HEK293 (cell line): Measurements from ENCODE around the gene VWC2L.

ENCODE experiments used
- CTCF ChIA-PET: fragments of 350-600 bp; formaldehyde crosslinking; extraction: SDS; loops from one replicate; lab custom pipeline; 2021; ENCODE audit warnings: antibody characterized with exemption; lab: Yijun Ruan, JAX
- POLR2A ChIA-PET: fragments of 300-600 bp; formaldehyde crosslinking; extraction: SDS; loops from one replicate; lab custom pipeline; 2020; ENCODE audit warnings: antibody characterized with exemption, inconsistent platforms; lab: Yijun Ruan, JAX
- H3K27ac ChIP-seq: fragments of 200-500 bp; sonication (Bioruptor generic); 2 replicates; pipeline ENCODE4 v1.5.1; 2014; ENCODE audit warnings: low read depth, low read length, control low read depth, inconsistent platforms; ENCODE audit errors: extremely low read depth
- H3K36me3 ChIP-seq, 2 experiments: fragments of 200-500 bp in 1 of 2; sonication (Bioruptor generic) in 1 of 2; 1 replicate in 1 of 2; 2 replicates in 1 of 2; pipeline ENCODE4 v1.5.1; 2014 to 2017; ENCODE audit warnings: inconsistent platforms in 2 of 2, low read length in 2 of 2; ENCODE audit not compliant: control insufficient read depth in 2 of 2, insufficient read depth in 1 of 2
- H3K4me1 ChIP-seq: fragments of 200-500 bp; sonication (Bioruptor generic); 2 replicates; pipeline ENCODE4 v1.5.1; 2014; ENCODE audit warnings: mild to moderate bottlenecking, low read length, inconsistent platforms; ENCODE audit not compliant: control insufficient read depth, insufficient read depth
- H3K4me3 ChIP-seq: 2 replicates; pipeline ENCODE4 v1.5.1; 2011; ENCODE audit warnings: low read depth, mild to moderate bottlenecking, control low read depth, low read length, moderate library complexity
- H3K9me3 ChIP-seq: fragments of 200-500 bp; sonication (Bioruptor generic); 2 replicates; pipeline ENCODE4 v1.5.1; 2014; ENCODE audit warnings: low read depth, low read length, inconsistent platforms; ENCODE audit not compliant: control insufficient read depth, insufficient read depth
- FEZF1 ChIP-seq: fragments of 450-650 bp; formaldehyde crosslinking; IDR thresholded peaks from 2 replicates; pipeline ENCODE4 v1.5.1; 2016; ENCODE audit warnings: missing biosample characterization, missing genetic modification characterization
- GFI1B ChIP-seq: fragments of 450-650 bp; formaldehyde crosslinking; IDR thresholded peaks from 2 replicates; pipeline ENCODE4 v1.5.1; 2016; ENCODE audit warnings: missing biosample characterization, missing genetic modification characterization
- GLIS1 ChIP-seq: fragments of 450-650 bp; formaldehyde crosslinking; IDR thresholded peaks from 2 replicates; pipeline ENCODE4 v1.5.1; 2016; ENCODE audit warnings: missing biosample characterization, missing genetic modification characterization
- PRDM1 ChIP-seq: fragments of 450-650 bp; formaldehyde crosslinking; IDR thresholded peaks from 2 replicates; pipeline ENCODE4; 2016; ENCODE audit warnings: missing biosample characterization, missing genetic modification characterization
- PRDM10 ChIP-seq: fragments of 450-650 bp; formaldehyde crosslinking; IDR thresholded peaks from 2 replicates; pipeline ENCODE4 v1.5.1; 2016; ENCODE audit warnings: missing biosample characterization, missing genetic modification characterization
- RBAK ChIP-seq: fragments of 450-650 bp; formaldehyde crosslinking; IDR thresholded peaks from 2 replicates; pipeline ENCODE4 v1.5.1; 2016; ENCODE audit warnings: missing biosample characterization, missing genetic modification characterization
- SETDB1 ChIP-seq: IDR thresholded peaks from one replicate; pipeline ENCODE4 v1.6.1; 2017; ENCODE audit warnings: mild to moderate bottlenecking, low read length, moderate library complexity, mixed read lengths; ENCODE audit not compliant: insufficient read length
- TRIM28 ChIP-seq: IDR thresholded peaks from 2 replicates; pipeline ENCODE4 v1.6.1; 2011; ENCODE audit warnings: low read length, control low read depth, borderline replicate concordance
- ZBTB21 ChIP-seq: fragments of 450-650 bp; formaldehyde crosslinking; IDR thresholded peaks from 2 replicates; pipeline ENCODE4 v1.5.1; 2017; ENCODE audit warnings: missing biosample characterization, missing genetic modification characterization
- ZIC2 ChIP-seq: fragments of 450-650 bp; formaldehyde crosslinking; IDR thresholded peaks from 2 replicates; pipeline ENCODE4 v1.5.1; 2016; ENCODE audit warnings: missing biosample characterization, missing genetic modification characterization
- ZNF175 ChIP-seq: fragments of 450-650 bp; formaldehyde crosslinking; IDR thresholded peaks from 2 replicates; pipeline ENCODE4 v1.5.1; 2016; ENCODE audit warnings: missing biosample characterization, missing genetic modification characterization
- ZNF211 ChIP-seq: fragments of 450-650 bp; formaldehyde crosslinking; IDR thresholded peaks from 2 replicates; pipeline ENCODE4 v1.5.1; 2016; ENCODE audit warnings: low read depth, missing biosample characterization, missing genetic modification characterization
- ZNF221 ChIP-seq: fragments of 450-650 bp; formaldehyde crosslinking; IDR thresholded peaks from 2 replicates; pipeline ENCODE4 v1.5.1; 2017; ENCODE audit warnings: missing biosample characterization, missing genetic modification characterization, borderline replicate concordance
- ZNF292 ChIP-seq: fragments of 450-650 bp; formaldehyde crosslinking; IDR thresholded peaks from 2 replicates; pipeline ENCODE4 v1.5.1; 2016; ENCODE audit warnings: low read depth, missing biosample characterization, missing genetic modification characterization, borderline replicate concordance
- ZNF366 ChIP-seq: fragments of 450-650 bp; formaldehyde crosslinking; conservative IDR thresholded peaks from 2 replicates; pipeline ENCODE4 v1.5.1; 2016; ENCODE audit warnings: missing biosample characterization, missing genetic modification characterization
- ZNF391 ChIP-seq: fragments of 450-650 bp; formaldehyde crosslinking; IDR thresholded peaks from 2 replicates; pipeline ENCODE4 v1.5.1; 2016; ENCODE audit warnings: low read depth, missing biosample characterization, missing genetic modification characterization, borderline replicate concordance
- ZNF785 ChIP-seq: fragments of 450-650 bp; formaldehyde crosslinking; IDR thresholded peaks from 2 replicates; pipeline ENCODE4 v1.5.1; 2016; ENCODE audit warnings: missing biosample characterization, missing genetic modification characterization
- ZSCAN30 ChIP-seq: fragments of 450-650 bp; IDR thresholded peaks from 2 replicates; pipeline ENCODE4 v1.5.1; 2018; ENCODE audit warnings: missing biosample characterization, mild to moderate bottlenecking, missing genetic modification characterization, moderate library complexity
- TF ChIP-seq, protein P1 (sequence below): fragments of 450-650 bp; formaldehyde crosslinking; IDR thresholded peaks from 2 replicates; pipeline ENCODE4 v1.5.0; 2017; ENCODE audit warnings: missing biosample characterization, missing genetic modification characterization, borderline replicate concordance
- TF ChIP-seq, protein P2 (sequence below): fragments of 450-650 bp; formaldehyde crosslinking; IDR thresholded peaks from 2 replicates; pipeline ENCODE4 v1.5.1; 2016; ENCODE audit warnings: missing biosample characterization, missing genetic modification characterization
- TF ChIP-seq, protein P3 (sequence below): fragments of 450-650 bp; formaldehyde crosslinking; IDR thresholded peaks from 2 replicates; pipeline ENCODE4 v1.5.1; 2016; ENCODE audit warnings: missing biosample characterization, missing genetic modification characterization
- TF ChIP-seq, protein P4 (sequence below): fragments of 450-650 bp; formaldehyde crosslinking; IDR thresholded peaks from 2 replicates; pipeline ENCODE4 v1.5.1; 2017; ENCODE audit warnings: missing biosample characterization, missing genetic modification characterization

The VWC2L gene

DNA sequence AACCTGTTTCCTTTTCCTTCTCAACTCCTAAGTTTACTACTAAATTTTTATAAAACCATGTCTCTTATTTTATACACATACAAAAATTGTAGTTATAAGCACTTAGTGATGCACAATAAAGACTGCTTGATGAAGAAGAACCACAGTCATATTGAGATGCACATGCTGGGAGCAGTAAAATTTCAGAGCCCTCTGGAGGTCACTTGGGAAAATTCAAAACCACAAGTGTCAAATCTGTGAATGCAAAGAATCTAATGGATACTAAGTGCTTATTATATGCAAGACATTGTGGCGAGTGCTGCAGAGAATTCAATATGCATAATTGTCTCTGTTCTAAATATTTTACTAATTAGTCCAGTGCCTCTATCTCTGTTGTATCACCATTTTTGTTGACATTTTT lies 180.5 kb downstream of the VWC2L start (continued):
- TF ChIP-seq, protein P1, sequence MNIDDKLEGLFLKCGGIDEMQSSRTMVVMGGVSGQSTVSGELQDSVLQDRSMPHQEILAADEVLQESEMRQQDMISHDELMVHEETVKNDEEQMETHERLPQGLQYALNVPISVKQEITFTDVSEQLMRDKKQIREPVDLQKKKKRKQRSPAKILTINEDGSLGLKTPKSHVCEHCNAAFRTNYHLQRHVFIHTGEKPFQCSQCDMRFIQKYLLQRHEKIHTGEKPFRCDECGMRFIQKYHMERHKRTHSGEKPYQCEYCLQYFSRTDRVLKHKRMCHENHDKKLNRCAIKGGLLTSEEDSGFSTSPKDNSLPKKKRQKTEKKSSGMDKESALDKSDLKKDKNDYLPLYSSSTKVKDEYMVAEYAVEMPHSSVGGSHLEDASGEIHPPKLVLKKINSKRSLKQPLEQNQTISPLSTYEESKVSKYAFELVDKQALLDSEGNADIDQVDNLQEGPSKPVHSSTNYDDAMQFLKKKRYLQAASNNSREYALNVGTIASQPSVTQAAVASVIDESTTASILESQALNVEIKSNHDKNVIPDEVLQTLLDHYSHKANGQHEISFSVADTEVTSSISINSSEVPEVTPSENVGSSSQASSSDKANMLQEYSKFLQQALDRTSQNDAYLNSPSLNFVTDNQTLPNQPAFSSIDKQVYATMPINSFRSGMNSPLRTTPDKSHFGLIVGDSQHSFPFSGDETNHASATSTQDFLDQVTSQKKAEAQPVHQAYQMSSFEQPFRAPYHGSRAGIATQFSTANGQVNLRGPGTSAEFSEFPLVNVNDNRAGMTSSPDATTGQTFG: no peak
- TF ChIP-seq ZNF785 (tag by site-specific recombination) (no peak), ZNF292 (tag by site-specific recombination) (no peak), ZNF175 (tag by site-specific recombination) (no peak)

DNA sequence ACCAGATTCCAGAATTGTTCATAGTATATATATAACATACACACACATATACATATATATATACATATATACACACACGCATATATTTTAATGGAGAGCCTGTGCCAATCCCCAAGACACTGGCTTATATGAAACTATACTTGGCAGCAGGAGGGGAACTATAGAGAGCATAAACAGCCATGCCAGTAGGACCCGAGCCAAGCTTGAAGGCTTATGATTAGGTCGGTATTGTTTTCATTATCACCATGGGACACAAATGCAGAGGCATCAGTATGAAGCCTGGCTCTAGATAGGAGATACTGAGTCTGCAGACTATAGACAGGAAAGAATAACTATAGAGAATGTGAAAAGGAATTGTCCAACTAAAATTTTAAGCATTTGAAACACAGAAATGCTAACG lies 181.2 kb downstream of the VWC2L start:
- Histone ChIP-seq H3K9me3 (no peaks in the 10 kb centered on the region), H3K4me1 (no peaks in the 10 kb centered on the region), H3K27ac (no peak overlapping the region), H3K36me3 (no peaks in the 10 kb centered on the region), H3K4me3 (no peak overlapping the region)
- ChIA-PET POLR2A (no interaction called here), CTCF (interaction anchor here (0.6 kb wide), 1 partner anchor 413 kb away, joined by 3 read pairs; no protein-coding TSS in a partner anchor)
- TF ChIP-seq ZNF211 (tag by site-specific recombination): no peak
- no peak for TF ChIP-seq ZNF391 (tag by site-specific recombination)
- no peak for TF ChIP-seq ZSCAN30 (tag by site-specific recombination)

DNA sequence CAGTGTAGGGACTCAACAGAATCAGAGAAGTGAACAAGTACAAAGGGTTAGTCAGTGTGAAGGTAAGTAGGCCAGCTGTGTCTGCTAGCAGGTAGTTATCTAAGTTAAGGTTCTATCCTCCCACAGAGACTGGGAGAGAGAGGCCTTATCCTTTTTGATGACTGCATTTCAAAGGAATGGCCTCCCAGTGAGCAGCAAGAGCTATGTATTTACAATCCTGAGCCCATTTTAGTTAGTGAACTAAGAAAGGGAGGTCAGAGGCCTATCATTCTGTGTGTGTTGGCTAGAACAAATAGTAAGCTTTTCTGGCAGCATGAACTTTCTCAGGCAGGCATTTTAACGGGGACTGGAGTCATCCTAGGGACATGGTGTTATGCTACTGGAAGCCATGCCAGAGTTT lies 182.9 kb downstream of the VWC2L start:
- no peak overlapping the region for H3K27ac ChIP-seq
- no peaks in the 10 kb centered on the region for H3K9me3 ChIP-seq
- no peak overlapping the region for H3K4me3 ChIP-seq
- H3K4me1 ChIP-seq: no peaks in the 10 kb centered on the region
- ChIA-PET POLR2A (interaction anchor here (0.6 kb wide), 1 partner anchor 216 kb away, joined by 3 read pairs; the partner anchor contains the start of gene BARD1), CTCF (interaction anchor here (0.6 kb wide), 1 partner anchor 182 kb away, joined by 4 read pairs; no protein-coding TSS in a partner anchor)
- no peak for TF ChIP-seq FEZF1 (tag by site-specific recombination)
- no peak for TF ChIP-seq RBAK (tag by site-specific recombination)
- TF ChIP-seq GLIS1 (tag by site-specific recombination): peak; percentile 94
- peak; percentile 36 for TF ChIP-seq ZIC2 (tag by site-specific recombination)
- no peak for TF ChIP-seq ZNF221 (tag by site-specific recombination)
- TF ChIP-seq ZNF366 (tag by site-specific recombination): 0 out of 2 replicates have a peak, but pooled peaks have one; percentile 22
- TF ChIP-seq GFI1B (tag by site-specific recombination): no peak
- TF ChIP-seq PRDM10: no peak
- TF ChIP-seq, protein P2, sequence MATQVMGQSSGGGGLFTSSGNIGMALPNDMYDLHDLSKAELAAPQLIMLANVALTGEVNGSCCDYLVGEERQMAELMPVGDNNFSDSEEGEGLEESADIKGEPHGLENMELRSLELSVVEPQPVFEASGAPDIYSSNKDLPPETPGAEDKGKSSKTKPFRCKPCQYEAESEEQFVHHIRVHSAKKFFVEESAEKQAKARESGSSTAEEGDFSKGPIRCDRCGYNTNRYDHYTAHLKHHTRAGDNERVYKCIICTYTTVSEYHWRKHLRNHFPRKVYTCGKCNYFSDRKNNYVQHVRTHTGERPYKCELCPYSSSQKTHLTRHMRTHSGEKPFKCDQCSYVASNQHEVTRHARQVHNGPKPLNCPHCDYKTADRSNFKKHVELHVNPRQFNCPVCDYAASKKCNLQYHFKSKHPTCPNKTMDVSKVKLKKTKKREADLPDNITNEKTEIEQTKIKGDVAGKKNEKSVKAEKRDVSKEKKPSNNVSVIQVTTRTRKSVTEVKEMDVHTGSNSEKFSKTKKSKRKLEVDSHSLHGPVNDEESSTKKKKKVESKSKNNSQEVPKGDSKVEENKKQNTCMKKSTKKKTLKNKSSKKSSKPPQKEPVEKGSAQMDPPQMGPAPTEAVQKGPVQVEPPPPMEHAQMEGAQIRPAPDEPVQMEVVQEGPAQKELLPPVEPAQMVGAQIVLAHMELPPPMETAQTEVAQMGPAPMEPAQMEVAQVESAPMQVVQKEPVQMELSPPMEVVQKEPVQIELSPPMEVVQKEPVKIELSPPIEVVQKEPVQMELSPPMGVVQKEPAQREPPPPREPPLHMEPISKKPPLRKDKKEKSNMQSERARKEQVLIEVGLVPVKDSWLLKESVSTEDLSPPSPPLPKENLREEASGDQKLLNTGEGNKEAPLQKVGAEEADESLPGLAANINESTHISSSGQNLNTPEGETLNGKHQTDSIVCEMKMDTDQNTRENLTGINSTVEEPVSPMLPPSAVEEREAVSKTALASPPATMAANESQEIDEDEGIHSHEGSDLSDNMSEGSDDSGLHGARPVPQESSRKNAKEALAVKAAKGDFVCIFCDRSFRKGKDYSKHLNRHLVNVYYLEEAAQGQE: no peak
- TF ChIP-seq TRIM28: peak; percentile 41; the same call in 1 of the 2 replicates
- TF ChIP-seq PRDM1: 0 out of 2 replicates have a peak, but pooled peaks have one; percentile 14
- TF ChIP-seq, protein P3, sequence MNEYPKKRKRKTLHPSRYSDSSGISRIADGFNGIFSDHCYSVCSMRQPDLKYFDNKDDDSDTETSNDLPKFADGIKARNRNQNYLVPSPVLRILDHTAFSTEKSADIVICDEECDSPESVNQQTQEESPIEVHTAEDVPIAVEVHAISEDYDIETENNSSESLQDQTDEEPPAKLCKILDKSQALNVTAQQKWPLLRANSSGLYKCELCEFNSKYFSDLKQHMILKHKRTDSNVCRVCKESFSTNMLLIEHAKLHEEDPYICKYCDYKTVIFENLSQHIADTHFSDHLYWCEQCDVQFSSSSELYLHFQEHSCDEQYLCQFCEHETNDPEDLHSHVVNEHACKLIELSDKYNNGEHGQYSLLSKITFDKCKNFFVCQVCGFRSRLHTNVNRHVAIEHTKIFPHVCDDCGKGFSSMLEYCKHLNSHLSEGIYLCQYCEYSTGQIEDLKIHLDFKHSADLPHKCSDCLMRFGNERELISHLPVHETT: no peak
- TF ChIP-seq, protein P4, sequence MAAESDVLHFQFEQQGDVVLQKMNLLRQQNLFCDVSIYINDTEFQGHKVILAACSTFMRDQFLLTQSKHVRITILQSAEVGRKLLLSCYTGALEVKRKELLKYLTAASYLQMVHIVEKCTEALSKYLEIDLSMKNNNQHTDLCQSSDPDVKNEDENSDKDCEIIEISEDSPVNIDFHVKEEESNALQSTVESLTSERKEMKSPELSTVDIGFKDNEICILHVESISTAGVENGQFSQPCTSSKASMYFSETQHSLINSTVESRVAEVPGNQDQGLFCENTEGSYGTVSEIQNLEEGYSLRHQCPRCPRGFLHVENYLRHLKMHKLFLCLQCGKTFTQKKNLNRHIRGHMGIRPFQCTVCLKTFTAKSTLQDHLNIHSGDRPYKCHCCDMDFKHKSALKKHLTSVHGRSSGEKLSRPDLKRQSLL: no peak
- no peak for TF ChIP-seq ZBTB21 (tag by site-specific recombination)
- no peak for TF ChIP-seq SETDB1
- no peaks in the 10 kb centered on the region for H3K36me3 ChIP-seq
